ENCODE results near the gene SLC27A2. TPM values are rescaled to one million over a fixed set of nuclear protein-coding genes. Genes with fewer than 3 reads are reported as not detected.

Gene SLC27A2
- total and polyA plus RNA-seq, 2 donors (not counting 1 experiment from before 2014, with no cell fraction given): 0.49 to 0.66 TPM

GRCh38 chr15:50229336-50229735 is 47.3 kb downstream of the SLC27A2 start:
- no peak overlapping the region for H2AFZ ChIP-seq (ENCODE audit: low read length)
- no peak overlapping the region for H3K4me3 ChIP-seq (replicated peaks in 1 of 4; ENCODE audit: control extremely low read depth in 1 of 4, insufficient read depth in 1 of 4, low read depth in 3 of 4, low read length in 4 of 4)
- no peak for TF ChIP-seq EZH2 (IDR thresholded peaks at IDR 0.05; ENCODE audit: low read length, missing control alignments)
- H3K9ac ChIP-seq (ENCODE audit: insufficient read depth, low read length): no peak overlapping the region
- H3K4me2 ChIP-seq (ENCODE audit: extremely low read depth, insufficient read depth, low read length): no peak overlapping the region
- H3K4me1 ChIP-seq (ENCODE audit: control insufficient read depth, extremely low read depth, insufficient read depth, low read length): no peaks in the 10 kb centered on the region
- DNase-seq (ENCODE audit: low read depth in 2 of 2): no peak
- H3K9me3 ChIP-seq (ENCODE audit: control insufficient read depth, insufficient read depth, low read depth, low read length): no peaks in the 10 kb centered on the region
- H3K27ac ChIP-seq (ENCODE audit: insufficient read depth, low read length): no peak overlapping the region
- H3K36me3 ChIP-seq (ENCODE audit: control insufficient read depth, insufficient read depth, low read length): no peaks in the 10 kb centered on the region
- H4K20me1 ChIP-seq (ENCODE audit: control insufficient read depth, extremely low read depth, insufficient read depth, low read length): no peaks in the 10 kb centered on the region
- H3K27me3 ChIP-seq (ENCODE audit: control insufficient read depth, insufficient read depth, low read length): no peaks in the 10 kb centered on the region
- no peaks in the 10 kb centered on the region for H3K79me2 ChIP-seq (ENCODE audit: control insufficient read depth, insufficient read depth, low read length)

DNA sequence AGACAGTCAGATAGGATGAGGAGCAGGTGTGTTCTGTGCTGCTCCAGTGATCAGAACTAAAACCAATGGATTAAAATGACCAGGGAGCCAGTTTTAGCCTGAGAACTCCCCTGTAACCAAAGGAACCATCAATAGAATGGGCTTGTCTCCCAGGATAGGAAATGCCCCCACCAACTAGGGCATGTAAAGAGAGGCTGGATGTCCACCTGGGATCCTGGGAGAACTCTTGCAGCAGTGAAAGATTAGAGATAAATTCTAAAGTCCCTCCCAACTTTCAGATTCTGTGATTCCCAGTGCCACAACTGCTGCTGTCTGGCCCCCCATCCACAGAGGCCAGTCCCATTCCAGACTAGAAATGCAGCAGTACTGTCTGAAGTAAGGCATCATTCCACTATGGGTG is 49.8 kb downstream of the SLC27A2 start:
- H2AFZ ChIP-seq (ENCODE audit: low read length): no peak overlapping the region
- no peak overlapping the region for H3K9ac ChIP-seq (ENCODE audit: insufficient read depth, low read length)
- no peak overlapping the region for H3K4me3 ChIP-seq (replicated peaks in 1 of 4; ENCODE audit: control extremely low read depth in 1 of 4, insufficient read depth in 1 of 4, low read depth in 3 of 4, low read length in 4 of 4)
- H3K27ac ChIP-seq (ENCODE audit: insufficient read depth, low read length): no peak overlapping the region
- TF ChIP-seq EZH2 (IDR thresholded peaks at IDR 0.05; ENCODE audit: low read length, missing control alignments): no peak
- no peak for TF ChIP-seq CTCF (conservative IDR thresholded peaks at IDR 0.05 in 1 of 2, IDR thresholded peaks at IDR 0.05 in 1 of 2; ENCODE audit: low read depth in 1 of 2, low read length in 2 of 2)
- no peak for DNase-seq (ENCODE audit: low read depth in 2 of 2)
- H3K4me2 ChIP-seq (ENCODE audit: extremely low read depth, insufficient read depth, low read length): no peak overlapping the region
- H3K4me1 ChIP-seq (ENCODE audit: control insufficient read depth, extremely low read depth, insufficient read depth, low read length): no peaks in the 10 kb centered on the region
- H3K79me2 ChIP-seq (ENCODE audit: control insufficient read depth, insufficient read depth, low read length): no peaks in the 10 kb centered on the region
- no peaks in the 10 kb centered on the region for H3K36me3 ChIP-seq (ENCODE audit: control insufficient read depth, insufficient read depth, low read length)
- no peaks in the 10 kb centered on the region for H3K9me3 ChIP-seq (ENCODE audit: control insufficient read depth, insufficient read depth, low read depth, low read length)
- no peaks in the 10 kb centered on the region for H4K20me1 ChIP-seq (ENCODE audit: control insufficient read depth, extremely low read depth, insufficient read depth, low read length)
- no peaks in the 10 kb centered on the region for H3K27me3 ChIP-seq (ENCODE audit: control insufficient read depth, insufficient read depth, low read length)

DNA sequence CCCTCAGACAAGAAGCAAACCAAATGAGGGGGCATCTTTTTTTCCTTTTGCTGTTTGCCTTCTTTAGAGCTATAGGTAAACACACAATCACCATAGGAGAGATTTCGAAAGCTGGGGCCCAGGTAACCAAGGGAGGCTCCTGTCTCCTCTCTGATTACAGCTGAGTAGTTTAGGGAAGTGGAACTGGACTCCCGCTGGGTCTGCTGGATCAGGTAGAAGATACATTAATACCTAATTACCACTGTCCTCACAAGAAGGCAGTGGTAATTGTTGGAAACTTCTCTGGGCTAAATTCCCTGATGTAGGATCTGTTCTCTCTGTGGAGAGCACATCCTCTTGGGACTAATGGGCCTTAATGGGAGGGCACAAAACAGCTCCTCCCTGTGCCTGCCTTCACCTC is 50.8 kb downstream of the SLC27A2 start:
- no peak overlapping the region for H3K4me3 ChIP-seq (replicated peaks in 1 of 4; ENCODE audit: control extremely low read depth in 1 of 4, insufficient read depth in 1 of 4, low read depth in 3 of 4, low read length in 4 of 4)
- no peaks in the 10 kb centered on the region for H3K36me3 ChIP-seq (ENCODE audit: control insufficient read depth, insufficient read depth, low read length)
- H3K9ac ChIP-seq (ENCODE audit: insufficient read depth, low read length): no peak overlapping the region
- H3K27ac ChIP-seq (ENCODE audit: insufficient read depth, low read length): no peak overlapping the region
- no peaks in the 10 kb centered on the region for H4K20me1 ChIP-seq (ENCODE audit: control insufficient read depth, extremely low read depth, insufficient read depth, low read length)
- TF ChIP-seq CTCF (conservative IDR thresholded peaks at IDR 0.05 in 1 of 2, IDR thresholded peaks at IDR 0.05 in 1 of 2; ENCODE audit: low read depth in 1 of 2, low read length in 2 of 2): no peak
- TF ChIP-seq EZH2 (IDR thresholded peaks at IDR 0.05; ENCODE audit: low read length, missing control alignments): no peak
- H3K27me3 ChIP-seq (ENCODE audit: control insufficient read depth, insufficient read depth, low read length): no peaks in the 10 kb centered on the region
- H3K4me2 ChIP-seq (ENCODE audit: extremely low read depth, insufficient read depth, low read length): no peak overlapping the region
- H3K4me1 ChIP-seq (ENCODE audit: control insufficient read depth, extremely low read depth, insufficient read depth, low read length): no peaks in the 10 kb centered on the region
- no peaks in the 10 kb centered on the region for H3K9me3 ChIP-seq (ENCODE audit: control insufficient read depth, insufficient read depth, low read depth, low read length)
- H2AFZ ChIP-seq (ENCODE audit: low read length): no peak overlapping the region
- DNase-seq (ENCODE audit: low read depth in 2 of 2): no peak
- no peaks in the 10 kb centered on the region for H3K79me2 ChIP-seq (ENCODE audit: control insufficient read depth, insufficient read depth, low read length)
